ENCODE data around the gene STIM1.

- TF ChIP-seq POLR2A (IDR thresholded peaks at IDR 0.05) (no peak), CTCF (IDR thresholded peaks at IDR 0.05) (no peak)
These were observed 11.4 kb downstream of the STIM1 start for GRCh38 chr11:3866836-3867208.
